Astrocyte of the cerebellum (primary cell): ENCODE data around the gene RHEB.

Experiments
- DNase-seq: peaks from one replicate; pipeline ENCODE4 v3.0.0-alpha.2; 2011; ENCODE audit warnings: low read depth
- H3K4me3 ChIP-seq: 2 replicates; pipeline ENCODE4 v1.5.1; 2011; ENCODE audit warnings: mild to moderate bottlenecking, low read depth, low read length, moderate library complexity
- in situ Hi-C: cut with HindIII; loops from 2 replicates; pipeline ENCODE4 v1.10.0; 2017; ENCODE audit warnings: low sequenced_read_pairs
- TF ChIP-seq, protein P1 (sequence below): IDR thresholded peaks from 2 replicates; pipeline ENCODE4 v1.5.1; 2012; ENCODE audit warnings: low read length, low read depth, moderate library complexity, mild to moderate bottlenecking; ENCODE audit errors: missing control alignments

RHEB gene

DNA sequence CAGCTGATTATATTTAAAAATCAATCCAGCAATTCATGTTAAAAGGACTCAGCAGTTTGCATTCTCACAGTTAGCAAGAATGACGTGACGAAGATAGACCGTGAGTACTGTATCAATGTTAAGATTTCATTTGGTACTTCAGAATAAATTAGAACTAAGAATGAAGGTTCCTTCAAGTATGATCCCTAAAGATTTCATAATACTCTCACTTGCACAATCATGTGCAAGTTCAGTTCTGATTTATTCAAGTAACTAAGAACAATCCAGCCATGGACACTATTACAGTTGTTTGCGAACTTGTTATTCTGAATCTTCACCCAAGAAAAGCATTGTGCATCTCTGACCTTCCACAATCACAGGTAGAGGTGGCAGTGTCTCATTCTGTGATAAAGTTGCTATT lies 7.7 kb downstream of the RHEB start:
- TF ChIP-seq, protein P1, sequence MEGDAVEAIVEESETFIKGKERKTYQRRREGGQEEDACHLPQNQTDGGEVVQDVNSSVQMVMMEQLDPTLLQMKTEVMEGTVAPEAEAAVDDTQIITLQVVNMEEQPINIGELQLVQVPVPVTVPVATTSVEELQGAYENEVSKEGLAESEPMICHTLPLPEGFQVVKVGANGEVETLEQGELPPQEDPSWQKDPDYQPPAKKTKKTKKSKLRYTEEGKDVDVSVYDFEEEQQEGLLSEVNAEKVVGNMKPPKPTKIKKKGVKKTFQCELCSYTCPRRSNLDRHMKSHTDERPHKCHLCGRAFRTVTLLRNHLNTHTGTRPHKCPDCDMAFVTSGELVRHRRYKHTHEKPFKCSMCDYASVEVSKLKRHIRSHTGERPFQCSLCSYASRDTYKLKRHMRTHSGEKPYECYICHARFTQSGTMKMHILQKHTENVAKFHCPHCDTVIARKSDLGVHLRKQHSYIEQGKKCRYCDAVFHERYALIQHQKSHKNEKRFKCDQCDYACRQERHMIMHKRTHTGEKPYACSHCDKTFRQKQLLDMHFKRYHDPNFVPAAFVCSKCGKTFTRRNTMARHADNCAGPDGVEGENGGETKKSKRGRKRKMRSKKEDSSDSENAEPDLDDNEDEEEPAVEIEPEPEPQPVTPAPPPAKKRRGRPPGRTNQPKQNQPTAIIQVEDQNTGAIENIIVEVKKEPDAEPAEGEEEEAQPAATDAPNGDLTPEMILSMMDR: no peak
- DNase-seq: no peak
- in situ Hi-C loops: no loop called here
- no peak overlapping the region for H3K4me3 ChIP-seq

DNA sequence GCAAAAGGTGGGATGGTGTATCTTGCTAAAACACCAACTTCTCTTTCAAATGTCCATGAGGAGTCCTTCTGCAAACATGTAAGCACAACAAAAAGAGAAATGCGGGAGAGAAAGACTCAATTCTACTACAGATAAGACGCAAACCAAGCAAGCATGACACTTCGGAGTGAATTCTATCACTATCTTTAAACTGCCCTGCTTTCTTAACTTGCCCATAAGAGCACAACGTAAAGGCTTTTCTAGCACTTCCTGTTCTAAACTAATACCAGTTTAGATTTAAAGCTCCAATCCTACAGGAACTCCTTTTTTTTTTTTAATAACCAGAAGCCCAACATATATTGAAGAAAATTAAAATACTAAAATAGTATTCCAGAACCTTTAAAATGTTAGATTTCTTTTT lies 8.4 kb downstream of the RHEB start:
- no peak for DNase-seq
- TF ChIP-seq, protein P1: no peak
- in situ Hi-C loops: no loop called here
- H3K4me3 ChIP-seq: no peak overlapping the region

DNA sequence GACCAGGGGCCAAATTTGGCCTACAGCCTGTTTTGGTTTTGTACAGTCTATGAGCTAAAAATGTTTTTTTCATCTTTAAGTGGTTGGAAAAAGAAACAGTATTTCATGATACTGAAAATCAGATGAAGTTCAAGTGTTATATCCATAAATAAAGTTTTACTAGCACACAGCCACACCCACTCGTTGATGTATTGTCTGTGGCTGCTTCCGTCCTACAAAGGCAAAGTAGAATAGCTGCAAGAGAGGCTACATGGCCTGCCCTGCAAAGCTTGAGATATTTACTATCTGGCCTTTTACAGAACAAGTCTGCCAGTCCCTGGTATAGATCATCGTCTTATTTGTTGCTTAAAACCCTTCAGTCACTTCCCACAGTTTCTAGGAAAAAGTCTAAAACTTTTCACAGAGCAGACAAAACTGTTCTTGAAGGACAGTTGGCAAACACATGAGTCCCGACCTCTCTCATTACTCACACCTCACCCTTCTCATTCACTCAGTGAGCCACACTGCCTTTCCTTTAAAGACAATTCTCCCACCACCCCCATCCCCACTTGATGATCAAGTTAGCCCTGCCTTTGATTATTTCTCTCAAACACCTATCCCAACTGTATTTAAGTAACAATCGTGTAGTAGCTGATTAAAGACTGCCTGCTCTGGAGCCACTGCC lies 9.9 kb downstream of the RHEB start:
- in situ Hi-C loops: no loop called here
- no peak for DNase-seq
- TF ChIP-seq, protein P1: no peak
- no peak overlapping the region for H3K4me3 ChIP-seq

DNA sequence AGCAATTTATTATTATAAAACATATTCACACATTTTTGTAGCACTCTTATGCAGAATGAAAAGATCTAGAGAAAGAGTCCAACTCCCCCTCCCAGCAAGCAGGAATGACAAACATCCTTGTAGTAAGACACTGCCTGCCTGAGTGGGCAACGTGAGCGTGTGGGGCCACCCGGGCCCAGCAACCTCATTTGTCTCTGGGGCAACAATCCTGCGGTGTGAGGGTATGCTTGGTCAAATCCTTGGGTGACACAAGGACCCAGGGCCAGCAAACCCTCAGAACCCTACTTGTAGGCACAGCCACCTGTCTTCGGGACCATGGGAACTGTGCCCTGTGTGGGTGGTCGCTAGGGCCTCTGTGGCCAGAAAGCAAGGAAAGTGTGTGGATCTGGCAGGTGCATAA lies 10.7 kb downstream of the RHEB start:
- TF ChIP-seq, protein P1: no peak

DNA sequence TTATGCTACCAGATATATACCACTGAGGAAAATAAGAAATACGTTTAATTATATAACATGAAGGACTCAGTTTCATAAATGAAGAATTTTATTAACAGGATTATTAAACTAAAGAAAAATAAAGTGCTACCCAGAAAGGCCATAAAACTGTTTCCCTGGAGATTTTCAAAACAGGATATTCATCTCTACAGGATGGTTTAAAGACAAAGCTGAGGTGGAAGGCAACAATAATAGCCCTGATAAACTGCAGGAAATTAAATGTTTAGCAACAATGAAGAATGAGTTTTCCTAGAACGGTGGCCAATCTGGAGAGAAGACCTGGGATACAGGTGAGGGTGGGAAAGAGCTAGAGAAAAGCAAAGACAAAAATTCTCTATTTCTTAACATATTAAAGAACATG lies 11.9 kb downstream of the RHEB start:
- no peak overlapping the region for H3K4me3 ChIP-seq
- no peak for DNase-seq
- in situ Hi-C loops: no loop called here
- TF ChIP-seq, protein P1: no peak

More for the DNA sequence above, 10.7 kb downstream of the RHEB start:
- no peak overlapping the region for H3K4me3 ChIP-seq
- in situ Hi-C loops: no loop called here
- no peak for DNase-seq

DNA sequence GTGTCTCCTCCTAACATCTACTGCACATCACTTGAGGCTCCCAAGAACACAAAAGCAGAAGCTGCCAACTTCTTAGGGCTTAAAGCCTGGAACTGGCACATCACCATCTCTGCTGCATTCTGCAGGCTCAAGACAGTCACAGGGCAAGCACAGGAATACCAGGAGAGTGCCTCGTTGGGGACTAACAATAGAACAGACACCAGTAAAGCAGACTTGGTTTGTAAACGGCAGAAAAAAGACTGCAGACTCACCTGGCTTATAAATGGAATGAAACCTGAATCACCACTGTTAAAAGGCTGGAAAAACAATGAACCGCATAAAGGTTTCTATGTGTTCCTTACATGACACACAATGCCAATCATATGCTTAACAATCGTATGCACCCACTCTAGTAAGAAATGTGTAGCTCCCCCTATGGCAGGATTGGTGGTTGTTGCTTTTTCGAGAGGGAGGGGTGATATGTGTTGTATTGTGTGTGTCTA lies 12.8 kb downstream of the RHEB start:
- in situ Hi-C loops: no loop called here
- no peak overlapping the region for H3K4me3 ChIP-seq
- TF ChIP-seq, protein P1: peak; percentile 28
- DNase-seq: no peak
